ENCODE results near the gene CACNA2D2.

- TF ChIP-seq CTCF (IDR thresholded peaks at IDR 0.05) (no peak), POLR2A (IDR thresholded peaks at IDR 0.05) (no peak), POLR2AphosphoS5 (IDR thresholded peaks at IDR 0.05) (no peak)
These were observed 120.7 kb downstream of the CACNA2D2 start for GRCh38 chr3:50382722-50383121.
